OCI-LY7 (cell line): ENCODE results near the gene OCLN. TPM values are rescaled to one million over a fixed set of nuclear protein-coding genes. Genes with fewer than 3 reads are reported as not detected.
"Not testable (repeated sequence)": the region's sequence is repeated elsewhere in the genome, so short reads cannot be mapped to it uniquely, and the experiment has no call there.

Experiments used
- BruUV-seq: library from RNA; stranded (reverse); fragments of 400-500 nt; replicated peaks from 2 replicates; lab custom pipeline; 2021; lab: Mats Ljungman, UMichigan
- CTCF ChIA-PET: fragments of 300-600 bp; sonication (Branson Sonifier 250); formaldehyde crosslinking; loops from one replicate; lab custom pipeline; 2022; ENCODE audit warnings: antibody characterized with exemption; ENCODE audit not compliant: unreplicated experiment; lab: Charles Lee
- POLR2A ChIA-PET: fragments of 300-600 bp; sonication (Branson Sonifier 250); formaldehyde crosslinking; loops from one replicate; lab custom pipeline; 2022; ENCODE audit warnings: antibody characterized with exemption; lab: Charles Lee
- DNase-seq: peaks from one replicate; pipeline ENCODE4 v3.0.0-alpha.2; 2015; ENCODE audit warnings: low spot score
- H2AFZ ChIP-seq: fragments of 200-600 bp; sonication (generic), shearing (Covaris generic); 2 replicates; pipeline ENCODE4 v1.6.1; 2014; ENCODE audit warnings: mild to moderate bottlenecking, antibody characterized with exemption, low read length, moderate library complexity
- H3K27ac ChIP-seq: fragments of 200-600 bp; sonication (generic); 2 replicates; pipeline ENCODE4 v1.5.1; 2014; ENCODE audit warnings: mixed run types, low read depth, mild to moderate bottlenecking, moderate library complexity, low read length, inconsistent platforms; ENCODE audit not compliant: poor library complexity, severe bottlenecking
- H3K36me3 ChIP-seq: fragments of 200-600 bp; sonication (generic); 2 replicates; pipeline ENCODE4 v1.6.1; 2014; ENCODE audit warnings: mild to moderate bottlenecking, antibody characterized with exemption, low read length, moderate library complexity, mixed read lengths; ENCODE audit not compliant: insufficient read depth
- H3K4me1 ChIP-seq: fragments of 200-600 bp; sonication (generic); 2 replicates; pipeline ENCODE4 v1.5.1; 2014; ENCODE audit warnings: mild to moderate bottlenecking, low read length; ENCODE audit not compliant: insufficient read depth, poor library complexity, severe bottlenecking
- H3K4me2 ChIP-seq: fragments of 200-600 bp; sonication (generic); 2 replicates; pipeline ENCODE4 v1.6.1; 2014; ENCODE audit warnings: mild to moderate bottlenecking, low read length
- H3K4me3 ChIP-seq: fragments of 200-600 bp; sonication (generic); 2 replicates; pipeline ENCODE4 v1.5.1; 2014; ENCODE audit warnings: mild to moderate bottlenecking, low read depth, low read length; ENCODE audit not compliant: poor library complexity, severe bottlenecking
- H3K79me2 ChIP-seq: fragments of 200-600 bp; sonication (generic); 2 replicates; pipeline ENCODE4 v1.6.1; 2016; ENCODE audit warnings: low read depth, mild to moderate bottlenecking, low read length, moderate library complexity, mixed read lengths; ENCODE audit not compliant: insufficient read depth
- H3K9me2 ChIP-seq: fragments of 200-600 bp; sonication (generic); 2 replicates; pipeline ENCODE4 v1.6.1; 2016; ENCODE audit warnings: mild to moderate bottlenecking, low read length, mixed read lengths; ENCODE audit not compliant: insufficient read depth
- H3K9me3 ChIP-seq: fragments of 200-600 bp; sonication (generic); 2 replicates; pipeline ENCODE4 v1.6.1; 2014; ENCODE audit warnings: mild to moderate bottlenecking, mixed run types, low read length, mixed read lengths
- H4K20me1 ChIP-seq: fragments of 200-600 bp; sonication (generic); 2 replicates; pipeline ENCODE4 v1.6.1; 2014; ENCODE audit warnings: mild to moderate bottlenecking, antibody characterized with exemption, low read length, moderate library complexity, mixed read lengths; ENCODE audit not compliant: insufficient read depth
- intact Hi-C: fragments of 100-400 bp; cut with micrococcal nuclease; formaldehyde crosslinking; loops from one replicate; pipeline ENCODE4 v1.10.0; 2022; ENCODE audit not compliant: unreplicated experiment
- total RNA-seq, 2 experiments: library from RNA; depleted of rRNA in 1 of 2; stranded (reverse); fragments of >200 nt in 1 of 2; shearing (Covaris generic) in 1 of 2; gene quantifications; 2 replicates each; pipeline ENCODE4 v1.2.3, GENCODE V29; 2014 to 2022

The OCLN gene
- total RNA-seq, 2 experiments from 2014 or later = 0.50 to 1.1 TPM

- CTCF ChIA-PET = not testable (repeated sequence)
Measured at GRCh38 chr5:69568072-69568471, 75.5 kb downstream of the OCLN start.

GRCh38 chr5:69583356-69583755 is 90.8 kb downstream of the OCLN start:
- H2AFZ ChIP-seq, H3K27ac ChIP-seq, BruUV-seq, H3K9me3 ChIP-seq, H3K4me1 ChIP-seq, intact Hi-C loops, H3K79me2 ChIP-seq, CTCF ChIA-PET, H4K20me1 ChIP-seq, POLR2A ChIA-PET, DNase-seq, H3K36me3 ChIP-seq, H3K4me3 ChIP-seq, H3K4me2 ChIP-seq, H3K9me2 ChIP-seq: not testable (repeated sequence)

More at GRCh38 chr5:69568072-69568471, 75.5 kb downstream of the OCLN start:
- BruUV-seq, H4K20me1 ChIP-seq, H3K4me3 ChIP-seq, H3K4me1 ChIP-seq, H3K9me2 ChIP-seq, H3K27ac ChIP-seq, H2AFZ ChIP-seq, DNase-seq, H3K9me3 ChIP-seq, H3K4me2 ChIP-seq, H3K36me3 ChIP-seq, intact Hi-C loops, H3K79me2 ChIP-seq: not testable (repeated sequence)
- POLR2A ChIA-PET = interaction anchor here (0.7 kb wide), 1 partner anchor 1395 kb away, joined by 3 read pairs; no protein-coding TSS in a partner anchor

GRCh38 chr5:69596114-69596840 is 103.7 kb downstream of the OCLN start:
- H3K4me1 ChIP-seq, BruUV-seq, DNase-seq: not testable (repeated sequence)

GRCh38 chr5:69601947-69602346 is 109.4 kb downstream of the OCLN start:
- H3K79me2 ChIP-seq, H3K9me3 ChIP-seq, H3K9me2 ChIP-seq, H3K27ac ChIP-seq, intact Hi-C loops, H4K20me1 ChIP-seq, CTCF ChIA-PET, H2AFZ ChIP-seq, H3K4me1 ChIP-seq, POLR2A ChIA-PET, H3K36me3 ChIP-seq, DNase-seq, H3K4me3 ChIP-seq, H3K4me2 ChIP-seq, BruUV-seq: not testable (repeated sequence)

More at GRCh38 chr5:69596114-69596840, 103.7 kb downstream of the OCLN start:
- intact Hi-C loops, H3K4me2 ChIP-seq, H3K79me2 ChIP-seq, POLR2A ChIA-PET, H3K27ac ChIP-seq, CTCF ChIA-PET, H3K9me3 ChIP-seq, H3K9me2 ChIP-seq, H3K36me3 ChIP-seq, H3K4me3 ChIP-seq, H2AFZ ChIP-seq, H4K20me1 ChIP-seq: not testable (repeated sequence)

GRCh38 chr5:69606839-69607238 is 114.2 kb downstream of the OCLN start:
- H3K4me3 ChIP-seq, H3K4me1 ChIP-seq, BruUV-seq, H3K36me3 ChIP-seq, H3K79me2 ChIP-seq, POLR2A ChIA-PET, H3K27ac ChIP-seq, H3K9me2 ChIP-seq, H3K4me2 ChIP-seq, CTCF ChIA-PET, intact Hi-C loops, H3K9me3 ChIP-seq, H4K20me1 ChIP-seq, H2AFZ ChIP-seq, DNase-seq: not testable (repeated sequence)
